ENCODE measurements around the gene LAMTOR2.
"Not testable (repeated sequence)": the region's sequence is repeated elsewhere in the genome, so short reads cannot be mapped to it uniquely, and the experiment has no call there.

LAMTOR2 gene

GRCh38 chr1:156054500-156055280, at the start of gene LAMTOR2:
LAMTOR2 (plus strand) TSS chr1:156054782; CDS start chr1:156054890, 108 bp downstream.
- DNase-seq = peak; percentile 96

- DNase-seq = no peak
Measured at GRCh38 chr1:156004843-156005584, 49.6 kb upstream of the LAMTOR2 start.

- no peak for DNase-seq
Measured at GRCh38 chr1:156006666-156007376, 47.8 kb upstream of the LAMTOR2 start.

GRCh38 chr1:156009404-156009803, 45.2 kb upstream of the LAMTOR2 start:
- DNase-seq = no peak

- DNase-seq = no peak
Measured at GRCh38 chr1:156012051-156012817, 42.3 kb upstream of the LAMTOR2 start.

- DNase-seq = no peak
Measured at GRCh38 chr1:156014829-156015228, 39.8 kb upstream of the LAMTOR2 start.

- DNase-seq = no peak
Measured at GRCh38 chr1:156019946-156020292, 34.7 kb upstream of the LAMTOR2 start.

- peak; percentile 88 for DNase-seq
Measured at GRCh38 chr1:156020293-156021092, 34.1 kb upstream of the LAMTOR2 start, which contains the start of gene SSR2. SSR2 (minus strand) TSS chr1:156020951; CDS start chr1:156020167, 784 bp downstream.

- DNase-seq = no peak
Measured at GRCh38 chr1:156021093-156021428, 33.5 kb upstream of the LAMTOR2 start.

GRCh38 chr1:156021954-156022353, 32.6 kb upstream of the LAMTOR2 start:
- DNase-seq = no peak

- DNase-seq = no peak
Measured at GRCh38 chr1:156024801-156025200, 29.8 kb upstream of the LAMTOR2 start.

- DNase-seq = no peak
Measured at GRCh38 chr1:156025876-156026275, 28.7 kb upstream of the LAMTOR2 start.

GRCh38 chr1:156026588-156026987, 28.0 kb upstream of the LAMTOR2 start:
- no peak for DNase-seq

- no peak for DNase-seq
Measured at GRCh38 chr1:156033011-156033410, 21.6 kb upstream of the LAMTOR2 start.

- DNase-seq = not testable (repeated sequence)
Measured at GRCh38 chr1:156034991-156035390, 19.6 kb upstream of the LAMTOR2 start.

- DNase-seq = no peak
Measured at GRCh38 chr1:156042828-156043227, 11.8 kb upstream of the LAMTOR2 start.

GRCh38 chr1:156045076-156045475, 9.5 kb upstream of the LAMTOR2 start:
- DNase-seq = no peak

GRCh38 chr1:156048663-156049258, 5.8 kb upstream of the LAMTOR2 start:
- DNase-seq = no peak

GRCh38 chr1:156050376-156050775, 4.2 kb upstream of the LAMTOR2 start:
- DNase-seq = no peak

- no peak for DNase-seq
Measured at GRCh38 chr1:156051011-156051725, 3.4 kb upstream of the LAMTOR2 start.
